ENCODE data around the gene GNRH2. TPM values are rescaled to one million over a fixed set of nuclear protein-coding genes. Genes with fewer than 3 reads are reported as not detected.

GNRH2 gene
- 0.36 to 0.47 TPM in 2 of 5 replicates, not detected in the others for total RNA-seq (2022; extraction: Qiagen RNA extraction; ENCODE audit: low read depth)

GRCh38 chr20:3043322-3043721 is at the start of gene GNRH2:
Gene GNRH2, plus strand, starts transcription at chr20:3043622. Its CDS starts 793 bp downstream, at chr20:3044415.

GRCh38 chr20:3045816-3046676 is 2.6 kb downstream of the GNRH2 start, which contains the start of gene MRPS26:
Gene MRPS26, plus strand, starts transcription at chr20:3046052. Its CDS starts 17 bp downstream, at chr20:3046069.

GRCh38 chr20:3071610-3072529 is 28.4 kb downstream of the GNRH2 start, which contains the start of gene OXT:
Gene OXT, plus strand, starts transcription at chr20:3071620. Its CDS starts 36 bp downstream, at chr20:3071656.

GRCh38 chr20:3084283-3084985 is 41.0 kb downstream of the GNRH2 start, which contains the start of gene AVP:
Gene AVP, minus strand, starts transcription at chr20:3084724. Its CDS starts 50 bp downstream, at chr20:3084674.

Other genes starting within 250 kb of the GNRH2 start
- not detected in 5 replicates for gene CPXM1, start 243.0 kb upstream of the GNRH2 start, total RNA-seq (2022; extraction: Qiagen RNA extraction; ENCODE audit: low read depth)
- gene C20orf141, start 228.6 kb upstream of the GNRH2 start, total RNA-seq (2022; extraction: Qiagen RNA extraction; ENCODE audit: low read depth) = 0.36 TPM in 1 of 5 replicates, not detected in the others
- not detected in 5 replicates for gene TMEM239, start 227.3 kb upstream of the GNRH2 start, total RNA-seq (2022; extraction: Qiagen RNA extraction; ENCODE audit: low read depth)
- 14.1 to 32.5 TPM (median 29.0 TPM) in 5 replicates for gene PCED1A, start 203.0 kb upstream of the GNRH2 start, total RNA-seq (2022; extraction: Qiagen RNA extraction; ENCODE audit: low read depth)
- 19.3 to 40.0 TPM (median 32.3 TPM) in 5 replicates for gene VPS16, start 202.9 kb upstream of the GNRH2 start, total RNA-seq (2022; extraction: Qiagen RNA extraction; ENCODE audit: low read depth)
- 31.9 to 43.1 TPM (median 39.8 TPM) in 5 replicates for gene PTPRA, start 170.1 kb upstream of the GNRH2 start, total RNA-seq (2022; extraction: Qiagen RNA extraction; ENCODE audit: low read depth)
- gene MRPS26, start 2.4 kb downstream of the GNRH2 start, total RNA-seq (2022; extraction: Qiagen RNA extraction; ENCODE audit: low read depth) = 89.5 to 167 TPM (median 155 TPM) in 5 replicates
- not detected in 5 replicates for gene OXT, start 28.0 kb downstream of the GNRH2 start, total RNA-seq (2022; extraction: Qiagen RNA extraction; ENCODE audit: low read depth)
- not detected in 5 replicates for gene AVP, start 41.1 kb downstream of the GNRH2 start, total RNA-seq (2022; extraction: Qiagen RNA extraction; ENCODE audit: low read depth)
- 43.3 to 49.5 TPM (median 45.9 TPM) in 5 replicates for gene FASTKD5, start 116.2 kb downstream of the GNRH2 start, total RNA-seq (2022; extraction: Qiagen RNA extraction; ENCODE audit: low read depth)
- gene UBOX5, start 116.2 kb downstream of the GNRH2 start, total RNA-seq (2022; extraction: Qiagen RNA extraction; ENCODE audit: low read depth) = 3.7 to 5.3 TPM (median 4.4 TPM) in 5 replicates
- gene LZTS3, start 129.9 kb downstream of the GNRH2 start, total RNA-seq (2022; extraction: Qiagen RNA extraction; ENCODE audit: low read depth) = 2.5 to 5.2 TPM (median 4.0 TPM) in 5 replicates
- gene DDRGK1, start 161.1 kb downstream of the GNRH2 start, total RNA-seq (2022; extraction: Qiagen RNA extraction; ENCODE audit: low read depth) = 68.6 to 110 TPM (median 100.0 TPM) in 5 replicates
- gene ITPA, start 165.9 kb downstream of the GNRH2 start, total RNA-seq (2022; extraction: Qiagen RNA extraction; ENCODE audit: low read depth) = 108 to 135 TPM (median 124 TPM) in 5 replicates
- 3.6 to 9.5 TPM (median 6.9 TPM) in 5 replicates for gene SLC4A11, start 195.6 kb downstream of the GNRH2 start, total RNA-seq (2022; extraction: Qiagen RNA extraction; ENCODE audit: low read depth)

Measured in A549 treated with ZK216348 at 1 μM for 4 hours (cell line).